Measurements from ENCODE around the gene THEM4. TPM values are rescaled to one million over a fixed set of nuclear protein-coding genes. Genes with fewer than 3 reads are reported as not detected.

The THEM4 gene
- total RNA-seq, 2 donors from 2014 or later = 6.6 to 7.7 TPM

DNA sequence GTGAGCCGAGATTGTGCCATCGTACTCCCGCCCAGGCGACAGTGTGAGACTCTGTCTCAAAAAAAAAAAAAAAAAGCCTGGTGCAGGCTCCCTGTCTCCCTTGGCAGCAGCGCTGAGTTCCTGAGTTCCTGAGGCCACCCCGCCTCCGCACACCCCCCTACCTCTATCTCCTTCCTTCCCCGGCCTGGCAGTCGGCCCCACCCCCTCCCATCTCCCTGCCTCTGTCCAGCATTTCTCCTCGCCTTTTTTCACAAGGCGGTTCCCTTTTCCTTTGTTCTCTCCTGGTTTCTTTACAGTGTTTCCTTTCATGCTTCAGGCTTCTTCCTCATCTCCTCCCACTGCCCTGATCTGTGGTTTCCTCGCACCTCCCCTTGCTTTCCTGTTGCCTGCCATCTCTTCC lies 80.4 kb downstream of the THEM4 start:
- no peak for TF ChIP-seq CTCF (IDR thresholded peaks at IDR 0.05)
- no peaks in the 10 kb centered on the region for H3K36me3 ChIP-seq
- intact Hi-C loops (cut with DNase I) = no loop called here
- H3K4me3 ChIP-seq = no peak overlapping the region
- H3K9ac ChIP-seq (ENCODE audit: low read depth in 2 of 2, low read length in 2 of 2) = no peak overlapping the region
- peaks cover 14% of the 10 kb centered on the region for H3K4me1 ChIP-seq
- H3K27ac ChIP-seq = peak overlapping the region; percentile 2
- peak; percentile 57 for DNase-seq
- H3K9me3 ChIP-seq = no peaks in the 10 kb centered on the region
- H3K27me3 ChIP-seq = no peaks in the 10 kb centered on the region

DNA sequence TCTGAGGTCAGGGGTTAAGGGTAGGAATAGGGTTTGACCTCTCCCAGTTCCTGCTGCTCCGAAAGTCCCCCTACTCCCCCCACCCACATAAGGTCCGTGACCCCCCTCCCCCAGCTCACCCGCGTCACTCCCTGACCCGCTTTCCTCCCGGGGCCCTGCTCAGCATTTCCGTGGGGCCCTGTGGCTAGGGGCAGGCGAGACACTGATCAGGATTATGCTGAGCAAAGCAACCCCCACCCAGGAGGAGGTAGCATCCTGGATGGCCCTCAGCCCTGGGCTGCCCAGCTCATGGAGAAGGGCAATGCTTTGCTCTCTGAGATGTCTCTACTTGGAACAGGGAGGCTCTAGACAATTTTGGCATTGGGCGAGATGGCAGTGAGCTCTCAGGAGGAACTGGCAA lies 81.5 kb downstream of the THEM4 start:
- Histone ChIP-seq H3K9me3 (no peaks in the 10 kb centered on the region), H3K27me3 (no peaks in the 10 kb centered on the region), H3K27ac (no peak overlapping the region), H3K4me3 (no peak overlapping the region), H3K4me1 (peaks cover 14% of the 10 kb centered on the region), H3K9ac (ENCODE audit: low read depth in 2 of 2, low read length in 2 of 2) (no peak overlapping the region), H3K36me3 (no peaks in the 10 kb centered on the region)
- intact Hi-C loops (cut with DNase I) = no loop called here
- no peak for TF ChIP-seq CTCF (IDR thresholded peaks at IDR 0.05)
- DNase-seq = no peak

DNA sequence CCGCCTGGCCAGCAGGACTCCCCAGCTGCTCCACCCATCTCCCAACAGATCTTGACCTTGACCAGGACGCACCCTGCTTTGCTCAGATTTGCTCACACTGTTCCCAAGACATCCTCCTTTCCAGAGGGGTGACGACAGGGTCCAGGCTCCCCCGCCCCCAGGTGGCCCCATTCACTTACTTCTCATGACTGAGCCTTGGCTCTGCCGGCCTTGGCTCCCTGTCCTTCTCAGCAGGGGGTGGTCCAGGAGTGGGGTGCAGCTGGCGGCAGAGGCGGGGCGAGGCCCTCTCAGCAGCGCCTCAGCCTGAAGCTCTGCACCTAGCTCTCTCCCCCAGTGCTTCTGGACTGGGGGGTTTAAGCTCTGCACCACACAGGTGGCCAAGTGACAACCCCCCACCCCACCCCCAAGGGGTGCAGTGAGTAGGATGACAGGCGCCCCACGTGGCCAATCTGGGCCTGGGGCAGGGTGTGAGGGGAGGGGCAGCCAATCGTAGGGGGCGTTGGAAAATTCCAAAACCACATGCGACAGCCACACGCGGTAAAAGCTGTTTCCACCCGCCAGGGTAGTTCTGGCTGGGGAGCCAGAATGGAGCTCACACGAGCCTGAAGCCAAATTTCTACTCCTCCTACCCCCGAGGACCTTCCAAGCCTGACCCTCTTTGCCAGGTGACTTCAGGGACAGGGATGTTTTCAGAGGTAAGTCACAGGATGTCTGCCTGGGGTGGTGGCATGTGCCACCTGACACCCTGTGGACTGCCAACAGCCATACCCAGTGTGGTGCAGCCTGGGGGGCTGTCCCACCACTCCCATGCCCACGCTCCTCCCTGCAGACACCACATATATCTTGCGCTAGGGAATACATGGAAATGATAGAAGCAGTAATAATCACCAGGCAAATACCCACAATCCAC lies 83.3 kb downstream of the THEM4 start:
- peak; percentile 36 for DNase-seq
- H3K27me3 ChIP-seq = no peaks in the 10 kb centered on the region
- no peaks in the 10 kb centered on the region for H3K36me3 ChIP-seq
- peaks cover 4% of the 10 kb centered on the region for H3K4me1 ChIP-seq
- H3K9me3 ChIP-seq = no peaks in the 10 kb centered on the region
- H3K27ac ChIP-seq = no peak overlapping the region
- intact Hi-C loops (cut with DNase I) = no loop called here
- no peak for TF ChIP-seq CTCF (IDR thresholded peaks at IDR 0.05)
- H3K4me3 ChIP-seq = no peak overlapping the region
- H3K9ac ChIP-seq (ENCODE audit: low read depth in 2 of 2, low read length in 2 of 2) = no peak overlapping the region

DNA sequence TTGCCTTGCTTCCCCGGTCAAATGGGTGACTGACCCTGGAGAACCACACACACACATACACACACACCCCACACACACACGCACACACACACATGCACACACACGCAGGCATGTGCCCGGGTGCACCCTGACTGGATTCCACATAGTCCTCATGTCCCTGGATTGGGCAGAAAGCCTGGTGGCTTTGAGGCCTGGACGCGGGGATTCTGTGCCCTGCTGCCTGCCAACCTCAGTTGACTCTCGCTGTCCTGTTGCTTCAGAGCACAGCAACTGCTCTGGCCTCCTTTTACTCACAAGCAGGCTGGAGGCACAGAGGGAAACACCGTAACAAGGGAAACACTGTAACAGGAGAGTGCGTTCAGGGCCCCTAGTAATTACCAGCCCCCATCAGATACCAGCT lies 84.1 kb downstream of the THEM4 start:
- H3K27me3 ChIP-seq = no peaks in the 10 kb centered on the region
- no peak overlapping the region for H3K4me3 ChIP-seq
- no peaks in the 10 kb centered on the region for H3K36me3 ChIP-seq
- H3K9me3 ChIP-seq = no peaks in the 10 kb centered on the region
- peaks cover 4% of the 10 kb centered on the region for H3K4me1 ChIP-seq
- no peak overlapping the region for H3K9ac ChIP-seq (ENCODE audit: low read depth in 2 of 2, low read length in 2 of 2)
- no peak for TF ChIP-seq CTCF (IDR thresholded peaks at IDR 0.05)
- DNase-seq = no peak
- no peak overlapping the region for H3K27ac ChIP-seq
- intact Hi-C loops (cut with DNase I) = no loop called here

Other genes starting within 250 kb of the THEM4 start
- gene CELF3, start 192.7 kb downstream of the THEM4 start, total RNA-seq = 1 to 10 TPM; 2.7 to 2.8 TPM
- under 1 TPM in 1 of 2 donors, not detected in 1; 0.91 TPM for gene RIIAD1, start 188.0 kb downstream of the THEM4 start, total RNA-seq
- gene MRPL9, start 146.0 kb downstream of the THEM4 start, total RNA-seq = 100 to 1,000 TPM in 1 of 2 donors, 10 to 100 TPM in 1; 49.4 to 104 TPM
- gene TDRKH, start 119.0 kb downstream of the THEM4 start, total RNA-seq = 1 to 10 TPM; 6.8 to 9.1 TPM
- under 1 TPM; 0.12 to 0.13 TPM for gene LINGO4, start 104.1 kb downstream of the THEM4 start, total RNA-seq
- gene RORC, start 77.7 kb downstream of the THEM4 start, total RNA-seq = 10 to 100 TPM; 20.5 to 27.7 TPM
- gene C2CD4D, start 69.7 kb downstream of the THEM4 start, total RNA-seq = 1 to 10 TPM in 1 of 2 donors, under 1 TPM in 1; 0.85 to 1.6 TPM
- gene THEM5, start 55.8 kb downstream of the THEM4 start, total RNA-seq = not detected
- gene S100A10, start 84.3 kb upstream of the THEM4 start, total RNA-seq = 1,000 to 10,000 TPM; 1,313 to 1,485 TPM
- 100 to 1,000 TPM; 194 to 260 TPM for gene S100A11, start 127.5 kb upstream of the THEM4 start, total RNA-seq
- gene TCHHL1, start 179.6 kb upstream of the THEM4 start, total RNA-seq = not detected
- gene TCHH, start 205.9 kb upstream of the THEM4 start, total RNA-seq = not detected
- gene RPTN, start 249.7 kb upstream of the THEM4 start, total RNA-seq = not detected

Data from colonic mucosa (tissue), 4 donors.